Smooth muscle cell of the coronary artery (primary cell): Measurements from ENCODE around the gene TBC1D9. TPM values are rescaled to one million over a fixed set of nuclear protein-coding genes. Genes with fewer than 3 reads are reported as not detected.

ENCODE experiments used
- total RNA-seq: library from RNA; depleted of rRNA; stranded (reverse); fragments of >200 nt; gene quantifications from 2 replicates; pipeline ENCODE4 v1.2.3, GENCODE V29; 2014; ENCODE audit warnings: low replicate concordance

The TBC1D9 gene
- total RNA-seq: 27.3 and 29.5 TPM in 2 replicates

DNA sequence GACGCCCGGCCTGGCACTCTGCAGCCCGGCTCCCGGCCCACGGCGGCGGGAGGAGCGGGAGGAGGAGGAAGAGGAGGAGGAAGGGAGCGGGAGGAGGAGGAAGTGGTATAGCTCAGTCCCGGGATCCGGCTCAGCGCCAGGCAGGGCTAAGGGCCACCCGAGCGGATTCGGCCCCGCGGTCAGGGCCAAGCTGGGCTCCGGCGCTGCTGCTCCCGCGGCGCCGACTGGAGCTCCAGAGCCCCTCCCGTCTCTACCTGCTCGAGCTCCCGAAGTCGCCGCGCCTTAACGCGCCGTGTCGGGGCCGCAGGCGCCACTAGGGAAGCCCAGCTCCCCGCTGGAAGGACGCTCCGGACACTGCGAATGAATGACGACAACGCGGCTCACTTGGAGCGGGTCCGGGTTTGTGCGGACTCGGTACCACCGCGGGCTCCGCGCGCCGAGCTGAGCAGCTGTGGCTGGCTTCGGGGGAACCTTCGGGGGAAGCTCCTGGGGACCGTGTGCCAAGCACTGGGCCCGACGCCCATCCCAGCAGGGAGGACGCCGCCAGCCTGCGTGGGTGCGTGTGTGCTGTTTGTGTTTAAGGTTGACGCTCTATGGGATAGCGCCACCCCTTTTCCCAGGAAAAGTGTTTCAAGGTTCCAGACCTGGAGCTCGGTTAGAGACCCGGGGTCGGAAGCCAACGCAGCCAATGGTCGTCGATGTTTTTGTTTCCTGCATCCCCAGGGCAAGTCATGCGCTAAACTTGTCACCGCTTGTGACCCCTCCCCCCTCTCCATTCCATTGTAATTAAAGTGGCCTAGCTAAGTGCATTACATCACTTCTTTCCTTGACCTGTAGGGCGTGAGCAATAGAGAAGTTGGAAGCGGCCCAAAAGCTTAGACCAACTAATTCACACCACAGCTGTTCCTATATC is at the start of gene TBC1D9:
Gene TBC1D9, minus strand, starts transcription at position 67 of the 913 bp plus-strand sequence. CDS start 340 bp downstream, outside the sequence.

Other genes with a start within 250 kb of the TBC1D9 start
- gene ELMOD2, start 232.2 kb downstream of the TBC1D9 start, total RNA-seq: 6.1 and 22.4 TPM in 2 replicates
- gene UCP1, start 187.4 kb downstream of the TBC1D9 start, total RNA-seq: not detected in 2 replicates